PC-3 (cell line): ENCODE data around the gene NEGR1.

Experiments used
- CTCF ChIP-seq: fragments of 300-600 bp; sonication (generic); conservative IDR thresholded peaks from 2 replicates; pipeline ENCODE4 v1.5.1; 2017; ENCODE audit warnings: antibody characterized with exemption, low read depth, mild to moderate bottlenecking, low read length
- EZH2 ChIP-seq: fragments of 300-600 bp; sonication (generic); IDR thresholded peaks from one replicate; pipeline ENCODE4 v1.6.1; 2017; ENCODE audit warnings: antibody characterized with exemption, mild to moderate bottlenecking, low read length; ENCODE audit not compliant: unreplicated experiment
- EZH2phosphoT487 ChIP-seq: fragments of 300-600 bp; sonication (generic); IDR thresholded peaks from 2 replicates; pipeline ENCODE4 v1.6.1; 2018; ENCODE audit warnings: mild to moderate bottlenecking, antibody characterized with exemption, low read length, borderline replicate concordance

GRCh38 chr1:72006092-72006491, 276.2 kb downstream of the NEGR1 start:
- no peak for TF ChIP-seq EZH2phosphoT487
- no peak for TF ChIP-seq CTCF
- no peak for TF ChIP-seq EZH2
